NT2/D1 (cell line): ENCODE measurements around the gene LLPH.
"Not testable (repeated sequence)": the region's sequence is repeated elsewhere in the genome, so short reads cannot be mapped to it uniquely, and the experiment has no call there.

Experiments
- DNase-seq: peaks from one replicate; pipeline ENCODE4 v3.0.0-alpha.2; 2011; ENCODE audit warnings: low read depth, low spot score
- H3K27me3 ChIP-seq: 2 replicates; pipeline ENCODE4 v1.6.0; 2011; ENCODE audit warnings: mild to moderate bottlenecking; ENCODE audit not compliant: insufficient read length, insufficient read depth
- H3K36me3 ChIP-seq: 2 replicates; pipeline ENCODE4 v1.6.1; 2011; ENCODE audit warnings: mild to moderate bottlenecking, low read length, mixed read lengths; ENCODE audit not compliant: insufficient read depth, insufficient read length
- H3K4me1 ChIP-seq: 2 replicates; pipeline ENCODE4 v1.5.1; 2011; ENCODE audit not compliant: insufficient read depth, insufficient read length
- H3K4me3 ChIP-seq: 2 replicates; pipeline ENCODE4 v1.5.1; 2011; ENCODE audit warnings: low read depth; ENCODE audit not compliant: insufficient read length
- H3K9ac ChIP-seq: 2 replicates; pipeline ENCODE4 v1.6.0; 2011; ENCODE audit warnings: low read depth; ENCODE audit not compliant: insufficient read length
- H3K9me3 ChIP-seq: 2 replicates; pipeline ENCODE4 v1.5.1; 2011; ENCODE audit warnings: mild to moderate bottlenecking, low read length; ENCODE audit not compliant: insufficient read depth
- SUZ12 ChIP-seq: IDR thresholded peaks from 2 replicates; pipeline ENCODE4 v1.6.1; 2011; ENCODE audit not compliant: insufficient read length, insufficient read depth; ENCODE audit errors: extremely low read depth
- YY1 ChIP-seq: IDR thresholded peaks from 2 replicates; pipeline ENCODE4 v1.6.1; 2011; ENCODE audit not compliant: insufficient read length, insufficient read depth
- ZNF274 ChIP-seq: IDR thresholded peaks from 2 replicates; pipeline ENCODE4 v1.6.1; 2011; ENCODE audit warnings: mild to moderate bottlenecking, low read depth, low read length

Gene LLPH

GRCh38 chr12:66130267-66131066 is at the start of gene LLPH:
LLPH (minus strand) TSS chr12:66130750; CDS start chr12:66129106, 1,644 bp downstream.
- Histone ChIP-seq H3K36me3 (peaks cover 31% of the 10 kb centered on the region), H3K4me1 (no peaks in the 10 kb centered on the region), H3K9ac (peak within 1 kb of the TSS; percentile 92), H3K27me3 (no peaks in the 10 kb centered on the region), H3K4me3 (peak within 1 kb of the TSS; percentile 93), H3K9me3 (no peaks in the 10 kb centered on the region)
- TF ChIP-seq ZNF274, result no peak
- TF ChIP-seq SUZ12, result no peak
- no peak for TF ChIP-seq YY1
- DNase-seq, result peak; percentile 92

- H3K9me3 ChIP-seq, result peaks cover 23% of the 10 kb centered on the region; the same call in 1 of the 2 replicates
- DNase-seq, result no peak
- no peak overlapping the region for H3K4me3 ChIP-seq
- TF ChIP-seq YY1 (no peak), ZNF274 (no peak), SUZ12 (no peak)
- no peaks in the 10 kb centered on the region for H3K4me1 ChIP-seq
- H3K36me3 ChIP-seq, result no peaks in the 10 kb centered on the region
- no peaks in the 10 kb centered on the region for H3K27me3 ChIP-seq
- no peak overlapping the region for H3K9ac ChIP-seq
These were observed 45.8 kb upstream of the LLPH start for GRCh38 chr12:66176105-66176900.

- not testable (repeated sequence) for DNase-seq, H3K4me3 ChIP-seq, H3K4me1 ChIP-seq, H3K36me3 ChIP-seq, H3K27me3 ChIP-seq, H3K9ac ChIP-seq
- H3K9me3 ChIP-seq, result peaks cover 26% of the 10 kb centered on the region; the same call in 1 of the 2 replicates
These were observed 44.1 kb upstream of the LLPH start for GRCh38 chr12:66174391-66175325.

- TF ChIP-seq SUZ12, result no peak
- TF ChIP-seq YY1, result no peak
- no peak for TF ChIP-seq ZNF274
- H3K9ac ChIP-seq, result peak overlapping the region; percentile 57
- peaks cover 4% of the 10 kb centered on the region for H3K36me3 ChIP-seq
- H3K9me3 ChIP-seq, result peaks cover 29% of the 10 kb centered on the region; the same call in 1 of the 2 replicates
- DNase-seq, result no peak
- no peaks in the 10 kb centered on the region for H3K27me3 ChIP-seq
- no peak overlapping the region for H3K4me3 ChIP-seq
- no peaks in the 10 kb centered on the region for H3K4me1 ChIP-seq
These were observed 40.1 kb upstream of the LLPH start for GRCh38 chr12:66170606-66171005.

GRCh38 chr12:66169221-66170170 is 38.9 kb upstream of the LLPH start, which contains the start of gene TMBIM4:
TMBIM4 (minus strand) TSS chr12:66169996; CDS start chr12:66169951, 45 bp downstream.
- H3K36me3 ChIP-seq, result peaks cover 4% of the 10 kb centered on the region
- H3K9ac ChIP-seq, result peak within 1 kb of the TSS; percentile 98
- TF ChIP-seq ZNF274, result no peak
- TF ChIP-seq YY1, result peak; percentile 71
- H3K27me3 ChIP-seq, result no peaks in the 10 kb centered on the region
- peaks cover 30% of the 10 kb centered on the region; the same call in 1 of the 2 replicates for H3K9me3 ChIP-seq
- DNase-seq, result peak; percentile 91
- peak within 1 kb of the TSS; percentile 95 for H3K4me3 ChIP-seq
- no peaks in the 10 kb centered on the region for H3K4me1 ChIP-seq

- no peak for DNase-seq
- peak overlapping the region; percentile 95 for H3K4me3 ChIP-seq
- H3K27me3 ChIP-seq, result no peaks in the 10 kb centered on the region
- peaks cover 21% of the 10 kb centered on the region; the same call in 1 of the 2 replicates for H3K9me3 ChIP-seq
- TF ChIP-seq ZNF274 (no peak), YY1 (no peak), SUZ12 (no peak)
- H3K9ac ChIP-seq, result no peak overlapping the region
- peaks cover 6% of the 10 kb centered on the region for H3K36me3 ChIP-seq
- no peaks in the 10 kb centered on the region for H3K4me1 ChIP-seq
These were observed 37.9 kb upstream of the LLPH start for GRCh38 chr12:66168410-66168809.
